Thoracic aorta (tissue), 2 donors: ENCODE data around the gene TXNRD2. TPM values are rescaled to one million over a fixed set of nuclear protein-coding genes. Genes with fewer than 3 reads are reported as not detected.

ENCODE experiments used
- ATAC-seq: fragments of 150-250 bp; one replicate; pipeline ENCODE4 v1.8.0; 2017; ENCODE audit warnings: low read depth; ENCODE audit not compliant: insufficient number of reproducible peaks, low FRiP score
- DNase-seq: peaks from one replicate; pipeline ENCODE4 v3.0.0-alpha.2; 2020; ENCODE audit warnings: low spot score
- H3K27ac ChIP-seq, 2 donors: fragments of 200-600 bp; sonication (generic); 1 replicate in 1 of 2; 2 replicates in 1 of 2; pipeline ENCODE4 v1.5.1; 2016; ENCODE audit warnings: mild to moderate bottlenecking in 2 of 2, moderate library complexity in 2 of 2
- H3K27me3 ChIP-seq: fragments of 200-600 bp; sonication (generic); replicated peaks from 2 replicates; pipeline ENCODE4 v1.6.0; 2016; ENCODE audit warnings: mild to moderate bottlenecking; ENCODE audit not compliant: insufficient read depth
- H3K36me3 ChIP-seq: fragments of 200-600 bp; sonication (generic); one replicate; pipeline ENCODE4 v1.5.1; 2016
- H3K4me1 ChIP-seq, 2 donors: fragments of 200-600 bp; sonication (generic); 1 replicate in 1 of 2; 2 replicates in 1 of 2; pipeline versions ENCODE4 v1.5.1 to v1.6.0; 2016; ENCODE audit warnings: low read depth in 2 of 2, mild to moderate bottlenecking in 1 of 2; ENCODE audit not compliant: control insufficient read depth in 1 of 2
- H3K4me3 ChIP-seq: fragments of 200-600 bp; sonication (generic); 2 replicates; pipeline ENCODE4 v1.5.1; 2016; ENCODE audit warnings: mild to moderate bottlenecking
- H3K9me3 ChIP-seq: fragments of 200-600 bp; sonication (generic); 2 replicates; pipeline ENCODE4 v1.5.1; 2016
- total RNA-seq, 2 donors: library from RNA; depleted of rRNA; stranded (reverse); fragments of >200 nt; gene quantifications; one replicate each; pipeline versions ENCODE4 v1.1.0 to v1.2.3, GENCODE V29; 2016
- TF ChIP-seq, protein P1 (sequence below): fragments of 200-600 bp; sonication (generic); IDR thresholded peaks from one replicate; pipeline ENCODE4 v1.5.1; 2019; ENCODE audit warnings: antibody characterized with exemption

Gene TXNRD2
- total RNA-seq, 2 donors from 2014 or later = 27.4 to 37.6 TPM

DNA sequence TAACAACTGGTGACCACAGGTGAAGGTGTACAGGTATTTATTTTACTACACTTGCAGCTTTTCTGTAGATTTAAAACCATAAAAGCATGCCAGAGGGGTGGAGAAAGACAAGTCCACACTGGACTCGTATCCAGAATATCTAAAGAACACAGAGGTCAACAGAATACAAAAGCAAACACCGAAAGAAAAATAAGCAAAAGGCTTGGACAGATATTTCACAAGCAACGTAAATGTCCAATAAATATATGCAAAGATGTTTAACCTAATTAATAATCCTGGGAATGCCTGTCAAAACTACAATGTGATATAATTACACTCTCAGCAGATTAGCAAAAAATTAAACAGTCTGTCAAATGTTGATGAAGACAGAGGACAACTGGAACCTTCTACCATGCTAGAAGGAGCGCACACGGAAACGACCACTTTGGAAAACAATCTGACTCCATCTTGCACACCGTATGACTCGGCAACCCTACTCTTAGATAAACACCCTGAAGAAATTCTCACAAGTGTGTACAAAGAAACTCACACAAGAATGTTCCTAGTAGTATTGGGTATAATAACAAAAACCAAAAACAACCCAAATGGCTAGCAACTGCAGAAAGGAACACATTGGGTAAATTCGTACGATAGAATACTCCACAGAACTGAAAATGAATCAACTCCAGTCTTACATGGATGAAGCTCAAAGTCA, 114.1 kb downstream of the TXNRD2 start:
- TF ChIP-seq, protein P1, sequence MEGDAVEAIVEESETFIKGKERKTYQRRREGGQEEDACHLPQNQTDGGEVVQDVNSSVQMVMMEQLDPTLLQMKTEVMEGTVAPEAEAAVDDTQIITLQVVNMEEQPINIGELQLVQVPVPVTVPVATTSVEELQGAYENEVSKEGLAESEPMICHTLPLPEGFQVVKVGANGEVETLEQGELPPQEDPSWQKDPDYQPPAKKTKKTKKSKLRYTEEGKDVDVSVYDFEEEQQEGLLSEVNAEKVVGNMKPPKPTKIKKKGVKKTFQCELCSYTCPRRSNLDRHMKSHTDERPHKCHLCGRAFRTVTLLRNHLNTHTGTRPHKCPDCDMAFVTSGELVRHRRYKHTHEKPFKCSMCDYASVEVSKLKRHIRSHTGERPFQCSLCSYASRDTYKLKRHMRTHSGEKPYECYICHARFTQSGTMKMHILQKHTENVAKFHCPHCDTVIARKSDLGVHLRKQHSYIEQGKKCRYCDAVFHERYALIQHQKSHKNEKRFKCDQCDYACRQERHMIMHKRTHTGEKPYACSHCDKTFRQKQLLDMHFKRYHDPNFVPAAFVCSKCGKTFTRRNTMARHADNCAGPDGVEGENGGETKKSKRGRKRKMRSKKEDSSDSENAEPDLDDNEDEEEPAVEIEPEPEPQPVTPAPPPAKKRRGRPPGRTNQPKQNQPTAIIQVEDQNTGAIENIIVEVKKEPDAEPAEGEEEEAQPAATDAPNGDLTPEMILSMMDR = no peak
- ATAC-seq (no peak), DNase-seq (no peak)
- H3K9me3 ChIP-seq = no peaks in the 10 kb centered on the region
- no peaks in the 10 kb centered on the region for H3K36me3 ChIP-seq
- H3K4me1 ChIP-seq = no peaks in the 10 kb centered on the region
- no peaks in the 10 kb centered on the region for H3K27me3 ChIP-seq
- H3K27ac ChIP-seq = no peak overlapping the region
- no peak overlapping the region for H3K4me3 ChIP-seq

DNA sequence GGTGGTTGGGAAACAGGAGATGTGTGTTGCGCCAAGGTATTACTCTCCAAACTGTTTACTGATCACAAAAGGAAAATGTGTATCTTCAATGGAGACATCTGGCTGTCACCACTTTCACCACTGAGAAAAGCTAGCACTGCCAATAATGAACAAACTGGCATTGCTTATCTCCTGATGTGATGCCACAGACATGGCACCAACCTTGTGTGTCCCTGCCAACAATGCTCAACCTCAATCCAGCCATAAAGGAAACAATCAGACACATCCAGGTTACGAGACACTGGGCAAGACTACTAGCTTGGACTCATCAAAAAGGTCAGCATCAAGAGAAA, 115.0 kb downstream of the TXNRD2 start:
- Histone ChIP-seq H3K9me3 (no peaks in the 10 kb centered on the region), H3K36me3 (no peaks in the 10 kb centered on the region), H3K27me3 (no peaks in the 10 kb centered on the region), H3K27ac (no peak overlapping the region), H3K4me1 (no peaks in the 10 kb centered on the region), H3K4me3 (no peak overlapping the region)
- DNase-seq = no peak
- no peak for ATAC-seq
- TF ChIP-seq, protein P1 = no peak

DNA sequence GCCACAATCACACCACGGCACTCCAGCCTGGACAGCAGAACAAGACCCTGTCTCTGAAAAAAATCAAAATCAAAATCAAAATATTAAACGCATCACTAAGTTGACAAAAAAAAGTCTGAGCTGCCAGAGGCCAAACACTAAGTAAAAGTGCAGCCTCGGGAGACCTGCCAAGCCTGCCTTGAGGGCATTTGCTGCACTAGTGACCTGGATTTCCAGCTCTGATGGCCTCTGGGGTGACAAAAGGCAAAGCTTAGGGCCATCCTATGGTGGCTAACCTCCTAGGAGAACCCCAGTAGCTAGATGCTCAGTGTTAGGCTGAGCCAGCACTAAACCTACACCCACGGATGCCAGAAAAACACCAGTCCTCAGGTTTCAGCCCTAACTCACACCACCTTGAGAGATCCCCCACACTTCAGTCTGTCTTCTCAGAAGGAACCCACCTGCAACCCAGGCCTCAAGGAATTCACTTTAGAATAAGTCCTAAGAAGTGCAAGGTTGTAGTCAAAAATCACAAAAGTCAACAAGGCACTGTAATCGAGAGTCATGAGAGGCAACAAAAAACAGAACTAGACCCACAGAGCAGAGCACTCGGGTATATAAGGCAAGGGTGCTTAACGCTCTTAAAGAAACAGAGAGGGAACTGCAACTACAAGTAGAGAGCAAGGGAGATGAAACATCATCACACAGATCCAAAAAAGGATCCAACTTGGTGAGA, 115.6 kb downstream of the TXNRD2 start:
- no peaks in the 10 kb centered on the region for H3K9me3 ChIP-seq
- ATAC-seq (no peak), DNase-seq (no peak)
- no peaks in the 10 kb centered on the region for H3K36me3 ChIP-seq
- H3K27me3 ChIP-seq = no peaks in the 10 kb centered on the region
- TF ChIP-seq, protein P1 = no peak
- no peak overlapping the region for H3K4me3 ChIP-seq
- no peaks in the 10 kb centered on the region for H3K4me1 ChIP-seq
- H3K27ac ChIP-seq = no peak overlapping the region

Other genes with a start within 250 kb of the TXNRD2 start
- gene SEPTIN5, start 227.3 kb downstream of the TXNRD2 start, total RNA-seq = 100 to 1,000 TPM in 1 of 2 donors, 10 to 100 TPM in 1; 47.7 to 147 TPM
- gene GP1BB, start 218.3 kb downstream of the TXNRD2 start, total RNA-seq = 10 to 100 TPM; 13.1 to 30.3 TPM
- 1 to 10 TPM; 2.7 to 8.0 TPM for gene TBX1, start 181.0 kb downstream of the TXNRD2 start, total RNA-seq
- 1 to 10 TPM; 2.3 to 7.7 TPM for gene GNB1L, start 86.9 kb downstream of the TXNRD2 start, total RNA-seq
- gene RTL10, start 86.9 kb downstream of the TXNRD2 start, total RNA-seq = 10 to 100 TPM; 11.8 to 17.2 TPM
- gene COMT, start within 50 bp of the TXNRD2 start, total RNA-seq = 100 to 1,000 TPM; 230 to 300 TPM
- gene ARVCF, start 75.0 kb upstream of the TXNRD2 start, total RNA-seq = 100 to 1,000 TPM in 1 of 2 donors, 10 to 100 TPM in 1; 95.0 to 165 TPM
- 100 to 1,000 TPM in 1 of 2 donors, 10 to 100 TPM in 1; 48.7 to 109 TPM for gene TANGO2, start 79.3 kb upstream of the TXNRD2 start, total RNA-seq
- gene DGCR8, start 138.4 kb upstream of the TXNRD2 start, total RNA-seq = 10 to 100 TPM; 23.7 to 47.3 TPM
- gene RANBP1, start 174.3 kb upstream of the TXNRD2 start, total RNA-seq = 100 to 1,000 TPM; 130 to 140 TPM
- 10 to 100 TPM; 61.8 to 94.8 TPM for gene TRMT2A, start 175.4 kb upstream of the TXNRD2 start, total RNA-seq
- gene ZDHHC8, start 190.0 kb upstream of the TXNRD2 start, total RNA-seq = 10 to 100 TPM; 14.8 to 49.8 TPM
- gene CCDC188, start 209.2 kb upstream of the TXNRD2 start, total RNA-seq = not detected